GM19467 (cell line): ENCODE results near the gene PDCL3.
A peak's percentile ranks its signal among the peaks of the same experiment; 100 is the strongest.

Experiments
- ATAC-seq: cut with Tn5 transposase; IDR thresholded peaks from one replicate; pipeline ENCODE4 v1.9.1; 2021; ENCODE audit warnings: mild to moderate bottlenecking, moderate library complexity; ENCODE audit not compliant: unreplicated experiment

Gene PDCL3

GRCh38 chr2:100562613-100563406, at the start of gene PDCL3:
Gene PDCL3 (plus strand): TSS chr2:100562993. CDS start chr2:100563068, 75 bp downstream.
- ATAC-seq, result peak; percentile 92

GRCh38 chr2:100513650-100514049, 49.1 kb upstream of the PDCL3 start:
- ATAC-seq, result no peak

- ATAC-seq, result no peak
Observed at GRCh38 chr2:100517556-100517955, 45.2 kb upstream of the PDCL3 start.

- no peak for ATAC-seq
Observed at GRCh38 chr2:100518801-100519200, 44.0 kb upstream of the PDCL3 start.

- no peak for ATAC-seq
Observed at GRCh38 chr2:100520224-100520623, 42.6 kb upstream of the PDCL3 start.

- no peak for ATAC-seq
Observed at GRCh38 chr2:100522430-100522829, 40.4 kb upstream of the PDCL3 start.

GRCh38 chr2:100524331-100524730, 38.5 kb upstream of the PDCL3 start:
- ATAC-seq, result no peak

- ATAC-seq, result no peak
Observed at GRCh38 chr2:100526868-100527267, 35.9 kb upstream of the PDCL3 start.

GRCh38 chr2:100527440-100528015, 35.3 kb upstream of the PDCL3 start:
- ATAC-seq, result no peak

- ATAC-seq, result no peak
Observed at GRCh38 chr2:100529176-100529575, 33.6 kb upstream of the PDCL3 start.

- no peak for ATAC-seq
Observed at GRCh38 chr2:100529900-100530299, 32.9 kb upstream of the PDCL3 start.

- no peak for ATAC-seq
Observed at GRCh38 chr2:100535855-100536254, 26.9 kb upstream of the PDCL3 start.

- no peak for ATAC-seq
Observed at GRCh38 chr2:100537918-100538317, 24.9 kb upstream of the PDCL3 start.

- no peak for ATAC-seq
Observed at GRCh38 chr2:100539221-100539620, 23.6 kb upstream of the PDCL3 start.

GRCh38 chr2:100541404-100541803, 21.4 kb upstream of the PDCL3 start:
- ATAC-seq, result no peak

GRCh38 chr2:100542418-100542817, 20.4 kb upstream of the PDCL3 start:
- no peak for ATAC-seq

- ATAC-seq, result no peak
Observed at GRCh38 chr2:100544911-100545596, 17.7 kb upstream of the PDCL3 start.

GRCh38 chr2:100546469-100546868, 16.3 kb upstream of the PDCL3 start:
- ATAC-seq, result no peak

- no peak for ATAC-seq
Observed at GRCh38 chr2:100548771-100549170, 14.0 kb upstream of the PDCL3 start.

GRCh38 chr2:100551303-100551702, 11.5 kb upstream of the PDCL3 start:
- ATAC-seq, result no peak

- ATAC-seq, result no peak
Observed at GRCh38 chr2:100554798-100555407, 7.9 kb upstream of the PDCL3 start.

- ATAC-seq, result no peak
Observed at GRCh38 chr2:100556746-100557145, 6.0 kb upstream of the PDCL3 start.
